Kidney (tissue), 14 donors: ENCODE data around the gene TRIM47. TPM values are rescaled to one million over a fixed set of nuclear protein-coding genes. Genes with fewer than 3 reads are reported as not detected.

ENCODE experiments used
- DNase-seq, 5 donors: peaks; one replicate each; pipeline ENCODE4 v3.0.0-alpha.2; 2013 to 2020
- FAIRE-seq: peaks from 2 replicates; lab custom pipeline; 2012; peaks lifted over from hg19 to GRCh38; lab: Jason Lieb, UNC
- H3K27ac ChIP-seq, 2 donors: one replicate each; pipeline ENCODE4 v1.7.0; 2013; ENCODE audit warnings: low read depth in 2 of 2, low read length in 2 of 2, inconsistent platforms in 1 of 2
- H3K27me3 ChIP-seq: one replicate; pipeline ENCODE4 v1.7.1; 2013; ENCODE audit warnings: low read length, inconsistent platforms; ENCODE audit not compliant: control insufficient read depth, insufficient read depth
- H3K36me3 ChIP-seq, 3 donors: one replicate each; pipeline versions ENCODE4 v1.7.0 to v1.7.1; 2013; ENCODE audit warnings: low read length in 3 of 3, control low read depth in 1 of 3, inconsistent platforms in 1 of 3; ENCODE audit not compliant: insufficient read depth in 3 of 3, control insufficient read depth in 2 of 3
- H3K4me1 ChIP-seq, 3 donors: one replicate each; pipeline versions ENCODE4 v1.7.0 to v1.7.1; 2013; ENCODE audit warnings: low read length in 3 of 3, inconsistent platforms in 1 of 3, low read depth in 1 of 3; ENCODE audit not compliant: control insufficient read depth in 2 of 3, insufficient read depth in 2 of 3
- H3K4me3 ChIP-seq, 3 donors: one replicate each; pipeline versions ENCODE4 v1.7.0 to v1.8.1; 2013; ENCODE audit warnings: low read length in 3 of 3, control low read depth in 1 of 3, inconsistent platforms in 1 of 3
- H3K9ac ChIP-seq, 3 donors: one replicate each; pipeline versions ENCODE4 v1.7.0 to v1.7.1; 2013; ENCODE audit warnings: low read length in 3 of 3, control low read depth in 1 of 3, inconsistent platforms in 1 of 3
- H3K9me3 ChIP-seq, 3 donors: one replicate each; pipeline versions ENCODE4 v1.7.0 to v1.7.1; 2013; ENCODE audit warnings: low read length in 3 of 3, control low read depth in 1 of 3, inconsistent platforms in 1 of 3; ENCODE audit not compliant: control insufficient read depth in 2 of 3, insufficient read depth in 1 of 3
- CTCF ChIP-seq: IDR thresholded peaks from 3 replicates; pipeline ENCODE4 v1.5.1; 2012; ENCODE audit warnings: mild to moderate bottlenecking, moderate library complexity, borderline replicate concordance; ENCODE audit not compliant: insufficient read depth; ENCODE audit errors: extremely low read depth
- intact Hi-C: fragments of 100-400 bp; cut with DNase I; formaldehyde crosslinking; loops from one replicate; pipeline ENCODE4 v1.11.1; 2022
- polyA plus RNA-seq: library from polyadenylated mRNA; stranded (reverse); fragments of 350-450 nt; fragmentation: Illumina TruSeq; extraction: RNeasy Lipid Tissue Mini Kit (QIAGEN cat#74804); gene quantifications from one replicate; pipeline ENCODE4 v1.2.3, GENCODE V29; 2014; ENCODE audit warnings: low read depth, low replicate concordance; ENCODE audit not compliant: insufficient read depth
- total RNA-seq: library from RNA; stranded (reverse); fragmentation: NEBNext Ultra II Directional; extraction: Animal tissue kit (Norgen Biotek cat#: 25700); gene quantifications from one replicate; pipeline ENCODE4 v1.2.1, GENCODE V29; 2021
- donor health status: control.
- donor health status: control.
- donor health status: control.
- donor health status: control.
- donor health status: control.
- donor health status: DM: yes; HTN: yes; CAD: no.
- donor health status: Normal renal cell carcinoma (clear cell type).

TRIM47 gene
- total and polyA plus RNA-seq, 2 donors from 2014 or later, result 95.0 to 118 TPM

- FAIRE-seq, result no peak
- intact Hi-C loops, result no loop called here
- Histone ChIP-seq H3K36me3 (no peaks in the 10 kb centered on the region), H3K27ac (no peak overlapping the region), H3K27me3 (no peaks in the 10 kb centered on the region), H3K9ac (no peak overlapping the region), H3K4me3 (no peak overlapping the region), H3K4me1 (peaks cover 0 to 3% (median 0%) of the 10 kb centered on the region in 3 donors), H3K9me3 (no peaks in the 10 kb centered on the region)
- DNase-seq, result peak in 1 of 5 donors; percentile 70
- no peak for TF ChIP-seq CTCF
These were observed 46.2 kb downstream of the TRIM47 start for GRCh38 chr17:75832164-75832651.

- no peak for TF ChIP-seq CTCF
- intact Hi-C loops, result no loop called here
- Histone ChIP-seq H3K4me1 (peaks cover 0 to 5% (median 0%) of the 10 kb centered on the region in 3 donors), H3K27me3 (no peaks in the 10 kb centered on the region), H3K9ac (no peak overlapping the region), H3K36me3 (no peaks in the 10 kb centered on the region), H3K4me3 (no peak overlapping the region), H3K9me3 (no peaks in the 10 kb centered on the region), H3K27ac (no peak overlapping the region)
- FAIRE-seq, result no peak
- peak in 1 of 5 donors; percentile 71 for DNase-seq
These were observed 47.3 kb downstream of the TRIM47 start for GRCh38 chr17:75831032-75831571.

GRCh38 chr17:75830164-75831031, 48.0 kb downstream of the TRIM47 start:
- no peak overlapping the region for H3K9ac ChIP-seq
- FAIRE-seq (no peak), DNase-seq (peak in 2 of 5 donors; percentile 49 to 65)
- no peak overlapping the region for H3K4me3 ChIP-seq
- no peaks in the 10 kb centered on the region for H3K27me3 ChIP-seq
- H3K9me3 ChIP-seq, result no peaks in the 10 kb centered on the region
- TF ChIP-seq CTCF, result peak; percentile 26
- no peaks in the 10 kb centered on the region for H3K36me3 ChIP-seq
- no peak overlapping the region for H3K27ac ChIP-seq
- H3K4me1 ChIP-seq, result peaks cover 0 to 5% (median 0%) of the 10 kb centered on the region in 3 donors
- intact Hi-C loops, result no loop called here
